Keratinocyte (primary cell): ENCODE results near the gene PSRC1.

Experiments used
- CTCF ChIP-seq, 3 experiments: IDR thresholded peaks in 1 of 3; conservative IDR thresholded peaks in 1 of 3; optimal IDR thresholded peaks in 1 of 3; 2 replicates in 2 of 3; 3 replicates in 1 of 3; pipeline versions ENCODE3 to v1.5.1; 2011; ENCODE audit warnings: low read length in 3 of 3, mild to moderate bottlenecking in 3 of 3, moderate library complexity in 2 of 3, control low read depth in 1 of 3, inconsistent platforms in 1 of 3; ENCODE audit not compliant: insufficient read depth in 2 of 3; ENCODE audit errors: extremely low read depth in 1 of 3
- EZH2 ChIP-seq: IDR thresholded peaks from one replicate; pipeline ENCODE4 v1.6.1; 2012; ENCODE audit warnings: inconsistent platforms, mild to moderate bottlenecking, low read length, moderate library complexity

- no peak for TF ChIP-seq CTCF (optimal IDR thresholded peaks at IDR 0.05 in 1 of 3, IDR thresholded peaks at IDR 0.05 in 1 of 3, conservative IDR thresholded peaks at IDR 0.05 in 1 of 3; ENCODE audit: extremely low read depth in 1 of 3, insufficient read depth in 2 of 3, low read length in 3 of 3)
- TF ChIP-seq EZH2, result no peak
Observed at GRCh38 chr1:109235137-109235536, 47.8 kb downstream of the PSRC1 start.
